BLaER1 treated with 17β-estradiol and CSF1 and Interleukin-3, amounts not matched to agents 10 nM and 100 nM (cell line): ENCODE data around the gene RASSF3.
"Not testable (repeated sequence)": the region's sequence is repeated elsewhere in the genome, so short reads cannot be mapped to it uniquely, and the experiment has no call there.

Experiments
- H3K27ac ChIP-seq, 11 experiments: shearing (Covaris generic); formaldehyde crosslinking; 2 replicates each; pipeline ENCODE4 v1.8.1; 2022
- H3K27me3 ChIP-seq, 11 experiments: shearing (Covaris generic); formaldehyde crosslinking; 2 replicates each; pipeline ENCODE4 v1.8.1; 2022
- H3K36me3 ChIP-seq, 11 experiments: shearing (Covaris generic); formaldehyde crosslinking; 2 replicates each; pipeline ENCODE4 v1.8.1; 2022
- H3K4me1 ChIP-seq, 10 experiments: shearing (Covaris generic); formaldehyde crosslinking; 2 replicates each; pipeline ENCODE4 v1.8.1; 2022
- H3K4me2 ChIP-seq, 11 experiments: shearing (Covaris generic); formaldehyde crosslinking; 2 replicates each; pipeline ENCODE4 v1.8.1; 2022
- H3K4me3 ChIP-seq, 10 experiments: shearing (Covaris generic); formaldehyde crosslinking; 2 replicates each; pipeline ENCODE4 v1.8.1; 2022
- H3K9ac ChIP-seq, 11 experiments: shearing (Covaris generic); formaldehyde crosslinking; 2 replicates each; pipeline ENCODE4 v1.8.1; 2022
- H3K9me3 ChIP-seq, 11 experiments: shearing (Covaris generic); formaldehyde crosslinking; replicated peaks in 1 of 11; 2 replicates each; pipeline ENCODE4 v1.8.1; 2022
- H4K20me1 ChIP-seq, 11 experiments: shearing (Covaris generic); formaldehyde crosslinking; 2 replicates each; pipeline ENCODE4 v1.8.1; 2022
- Cebpa-rat ChIP-seq, 11 experiments: shearing (Covaris generic); IDR thresholded peaks; 2 replicates each; pipeline ENCODE4 v1.8.1; 2022

The RASSF3 gene

GRCh38 chr12:64649487-64649886, 39.2 kb downstream of the RASSF3 start:
- Histone ChIP-seq H3K4me3 (no peak overlapping the region), H3K27me3 (no peaks in the 10 kb centered on the region), H3K9ac (no peak overlapping the region), H3K9me3 (no peaks in the 10 kb centered on the region), H3K27ac (no peak overlapping the region), H3K4me1 (peaks cover 24 to 82% (median 45%) of the 10 kb centered on the region in 10 experiments), H4K20me1 (peaks cover 37 to 100% (median 100%) of the 10 kb centered on the region in 11 experiments), H3K36me3 (peaks cover 0 to 64% (median 30%) of the 10 kb centered on the region in 11 experiments; a peak in 18 of 22 replicates), H3K4me2 (peak overlapping the region in 8 of 11 experiments; percentile 12 to 44 (median 24); a peak in 4 of 22 replicates)
- TF ChIP-seq Cebpa-rat (IDR thresholded peaks at IDR 0.05): no peak

GRCh38 chr12:64650762-64651161, 40.5 kb downstream of the RASSF3 start:
- H3K4me2 ChIP-seq: peak overlapping the region; percentile 12 to 52 (median 31); a peak in 16 of 22 replicates
- no peak overlapping the region for H3K27ac ChIP-seq
- H3K4me3 ChIP-seq: no peak overlapping the region
- H3K9ac ChIP-seq: no peak overlapping the region
- peaks cover 0 to 66% (median 26%) of the 10 kb centered on the region in 11 experiments; a peak in 15 of 22 replicates for H3K36me3 ChIP-seq
- no peaks in the 10 kb centered on the region for H3K27me3 ChIP-seq
- peaks cover 25 to 85% (median 55%) of the 10 kb centered on the region in 10 experiments for H3K4me1 ChIP-seq
- no peaks in the 10 kb centered on the region for H3K9me3 ChIP-seq
- TF ChIP-seq Cebpa-rat (IDR thresholded peaks at IDR 0.05): no peak
- H4K20me1 ChIP-seq: peaks cover 33 to 100% (median 100%) of the 10 kb centered on the region in 11 experiments

- Histone ChIP-seq H3K36me3 (peaks cover 6 to 77% (median 35%) of the 10 kb centered on the region in 11 experiments; a peak in 20 of 22 replicates), H3K4me1 (peaks cover 25 to 91% (median 59%) of the 10 kb centered on the region in 10 experiments), H3K9me3 (no peaks in the 10 kb centered on the region), H3K9ac (no peak overlapping the region), H3K27me3 (no peaks in the 10 kb centered on the region), H3K27ac (peak overlapping the region in 1 of 11 experiments; percentile 32; a peak in 3 of 22 replicates), H4K20me1 (peaks cover 33 to 100% (median 100%) of the 10 kb centered on the region in 11 experiments), H3K4me2 (peak overlapping the region in 3 of 11 experiments; percentile 18 to 61 (median 27); a peak in 4 of 22 replicates), H3K4me3 (no peak overlapping the region)
- TF ChIP-seq Cebpa-rat (IDR thresholded peaks at IDR 0.05): no peak
Observed at GRCh38 chr12:64652346-64652745, 42.1 kb downstream of the RASSF3 start.

GRCh38 chr12:64653123-64653522, 42.8 kb downstream of the RASSF3 start:
- peaks cover 27 to 100% (median 100%) of the 10 kb centered on the region in 11 experiments for H4K20me1 ChIP-seq
- TF ChIP-seq Cebpa-rat (IDR thresholded peaks at IDR 0.05): no peak
- H3K27me3 ChIP-seq: no peaks in the 10 kb centered on the region
- no peak overlapping the region for H3K9ac ChIP-seq
- H3K9me3 ChIP-seq: peaks cover 0 to 7% (median 0%) of the 10 kb centered on the region in 11 experiments; a peak in 1 of 22 replicates
- H3K27ac ChIP-seq: peak overlapping the region in 1 of 11 experiments; percentile 32; a peak in 2 of 22 replicates
- peaks cover 14 to 77% (median 42%) of the 10 kb centered on the region in 11 experiments; a peak in 21 of 22 replicates for H3K36me3 ChIP-seq
- no peak overlapping the region for H3K4me3 ChIP-seq
- peak overlapping the region in 5 of 11 experiments; percentile 18 to 61 (median 39); a peak in 7 of 22 replicates for H3K4me2 ChIP-seq
- peaks cover 32 to 95% (median 62%) of the 10 kb centered on the region in 10 experiments for H3K4me1 ChIP-seq

GRCh38 chr12:64653907-64654306, 43.6 kb downstream of the RASSF3 start:
- not testable (repeated sequence) for H3K4me3 ChIP-seq, H3K27me3 ChIP-seq, H3K9ac ChIP-seq
- H3K36me3 ChIP-seq: peaks cover 22 to 78% (median 48%) of the 10 kb centered on the region in 11 experiments; a peak in 21 of 22 replicates
- H3K4me1 ChIP-seq: peaks cover 40 to 99% (median 70%) of the 10 kb centered on the region in 10 experiments
- H3K27ac ChIP-seq: peak overlapping the region in 3 of 11 experiments; percentile 7 to 32 (median 30); a peak in 4 of 22 replicates
- peaks cover 26 to 100% (median 100%) of the 10 kb centered on the region in 11 experiments for H4K20me1 ChIP-seq
- peaks cover 0 to 11% (median 0%) of the 10 kb centered on the region in 11 experiments; a peak in 1 of 22 replicates for H3K9me3 ChIP-seq
- H3K4me2 ChIP-seq: peak overlapping the region in 6 of 11 experiments; percentile 12 to 61 (median 34); a peak in 10 of 22 replicates

DNA sequence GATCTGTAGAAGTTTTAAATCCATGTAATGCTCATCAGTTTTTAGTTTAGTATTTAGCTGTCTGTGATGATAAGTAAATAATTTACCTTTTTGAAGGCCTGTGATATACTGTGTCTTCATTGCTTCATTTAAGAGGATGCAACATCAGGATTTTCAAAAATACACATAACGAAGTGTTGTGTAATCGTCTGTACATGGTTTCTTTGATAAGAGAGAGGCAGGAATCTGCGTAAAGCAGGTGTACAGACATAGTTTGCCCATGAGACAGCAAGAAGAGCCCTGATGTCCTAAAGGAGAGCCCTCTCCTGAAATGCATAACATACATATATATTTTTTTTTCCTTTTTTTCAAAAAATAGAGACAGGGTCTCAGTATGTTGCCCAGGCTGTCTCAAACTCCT, 44.8 kb downstream of the RASSF3 start:
- Histone ChIP-seq H3K9ac (no peak overlapping the region), H3K27me3 (no peaks in the 10 kb centered on the region), H3K4me3 (no peak overlapping the region), H3K4me1 (peaks cover 41 to 98% (median 66%) of the 10 kb centered on the region in 10 experiments), H4K20me1 (peaks cover 26 to 100% (median 100%) of the 10 kb centered on the region in 11 experiments), H3K27ac (no peak overlapping the region), H3K4me2 (peak overlapping the region in 1 of 11 experiments; percentile 4; a peak in 2 of 22 replicates), H3K36me3 (peaks cover 23 to 73% (median 39%) of the 10 kb centered on the region in 11 experiments; a peak in 20 of 22 replicates), H3K9me3 (peaks cover 0 to 11% (median 0%) of the 10 kb centered on the region in 11 experiments; a peak in 1 of 22 replicates)
- TF ChIP-seq Cebpa-rat (IDR thresholded peaks at IDR 0.05): 0 out of 22 replicates have a peak, but pooled peaks of 1 of the 11 experiments have one; percentile 29

GRCh38 chr12:64656429-64656828, 46.1 kb downstream of the RASSF3 start:
- Histone ChIP-seq H4K20me1 (peaks cover 15 to 100% (median 100%) of the 10 kb centered on the region in 11 experiments), H3K27ac (peak overlapping the region in 1 of 11 experiments; percentile 12; a peak in 3 of 22 replicates), H3K27me3 (no peaks in the 10 kb centered on the region), H3K9me3 (peaks cover 0 to 11% (median 0%) of the 10 kb centered on the region in 11 experiments; a peak in 1 of 22 replicates), H3K36me3 (peaks cover 23 to 82% (median 36%) of the 10 kb centered on the region in 11 experiments; a peak in 20 of 22 replicates), H3K4me2 (peak overlapping the region in 1 of 11 experiments; percentile 39; a peak in 1 of 22 replicates), H3K9ac (no peak overlapping the region), H3K4me1 (peaks cover 28 to 98% (median 56%) of the 10 kb centered on the region in 10 experiments), H3K4me3 (no peak overlapping the region)
- TF ChIP-seq Cebpa-rat (IDR thresholded peaks at IDR 0.05): no peak

DNA sequence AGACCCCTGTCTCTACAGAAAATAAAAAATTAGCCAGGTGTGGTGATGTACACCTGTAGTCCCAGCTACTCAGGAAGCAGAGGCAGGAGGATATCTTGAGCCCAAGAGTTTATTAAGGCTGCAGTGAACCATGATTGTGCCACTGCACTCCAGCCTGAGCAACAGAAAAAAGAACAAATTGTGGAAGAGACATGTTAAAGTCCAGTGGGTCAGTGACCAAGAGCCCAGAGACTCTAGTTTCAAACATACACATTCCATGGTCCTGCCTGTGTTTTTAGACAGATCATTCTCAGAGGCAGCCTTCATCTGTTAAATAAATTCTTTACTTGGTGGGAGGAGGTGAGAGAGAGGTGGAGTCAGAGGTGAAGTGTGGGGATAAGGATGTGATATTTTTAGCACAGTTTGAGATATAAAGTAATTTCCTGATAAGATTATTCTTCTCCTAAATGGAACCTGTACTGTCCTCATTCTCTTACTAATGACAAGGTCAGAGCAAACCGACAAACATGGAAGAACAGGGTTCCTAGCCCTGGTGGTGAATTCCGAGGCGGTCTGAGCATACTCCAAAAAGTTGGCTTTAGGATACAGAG, 48.7 kb downstream of the RASSF3 start:
- TF ChIP-seq Cebpa-rat (IDR thresholded peaks at IDR 0.05): no peak
- Histone ChIP-seq H3K4me1 (peaks cover 20 to 98% (median 54%) of the 10 kb centered on the region in 10 experiments), H3K4me3 (no peak overlapping the region), H3K36me3 (peaks cover 23 to 61% (median 30%) of the 10 kb centered on the region in 11 experiments; a peak in 20 of 22 replicates), H3K4me2 (peak overlapping the region; percentile 2 to 64 (median 22); a peak in 17 of 22 replicates), H3K27ac (peak overlapping the region in 4 of 11 experiments; percentile 13 to 30 (median 24); a peak in 5 of 22 replicates), H3K9me3 (peaks cover 0 to 11% (median 0%) of the 10 kb centered on the region in 11 experiments; a peak in 1 of 22 replicates), H3K9ac (no peak overlapping the region), H4K20me1 (peaks cover 0 to 100% (median 100%) of the 10 kb centered on the region in 11 experiments; a peak in 20 of 22 replicates), H3K27me3 (no peaks in the 10 kb centered on the region)
